Measurements from ENCODE around the gene ID2.
"Not testable (repeated sequence)": the region's sequence is repeated elsewhere in the genome, so short reads cannot be mapped to it uniquely, and the experiment has no call there.

The ID2 gene

DNA sequence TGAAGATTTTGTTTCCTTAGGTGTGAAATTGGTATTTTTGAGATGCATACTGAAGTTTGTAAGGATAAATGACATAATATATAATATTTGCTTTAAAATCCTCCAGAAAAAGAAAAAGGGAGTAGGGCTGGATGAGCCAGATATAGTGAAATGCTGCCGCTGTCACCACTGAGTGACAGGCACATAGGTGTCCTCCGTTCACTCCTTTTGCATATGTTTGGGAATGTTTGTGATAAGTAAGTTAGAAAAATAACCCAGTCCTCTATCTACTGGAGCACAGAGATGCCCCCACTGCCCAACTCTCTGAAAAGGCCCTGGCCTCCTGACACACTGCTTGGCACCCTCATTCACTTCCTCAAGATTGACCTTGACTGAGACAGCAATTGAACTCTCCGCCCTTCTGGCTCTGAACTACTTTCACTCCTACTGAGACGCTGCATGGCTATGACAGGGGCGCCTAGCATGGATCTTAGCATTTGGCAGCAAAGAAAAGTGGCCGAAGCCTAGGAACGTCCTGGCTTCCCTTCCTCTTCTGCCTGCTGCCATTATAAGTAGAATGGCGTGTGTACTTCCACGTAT, 10.1 kb downstream of the ID2 start:
- no peak for DNase-seq

DNA sequence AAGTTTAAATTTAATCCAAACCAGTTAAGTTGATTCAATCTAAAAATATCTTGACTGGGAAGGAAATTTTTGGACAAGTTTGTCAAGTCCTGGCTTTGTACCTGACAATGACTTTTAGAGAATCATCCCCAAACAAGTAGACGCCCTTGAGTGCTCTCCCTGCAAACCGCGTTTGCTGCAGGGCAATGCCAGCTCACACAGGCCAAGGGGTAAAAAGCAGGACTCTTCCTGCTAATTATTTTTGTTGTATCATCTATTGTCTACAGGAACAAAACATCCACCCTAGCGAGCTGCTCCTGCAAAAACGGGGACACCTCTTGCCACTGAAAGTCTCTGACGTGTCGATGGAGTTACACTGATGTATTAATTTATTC, 10.9 kb downstream of the ID2 start:
- no peak for DNase-seq

- DNase-seq: peak; percentile 75
These were observed 11.4 kb downstream of the ID2 start for GRCh38 chr2:8693157-8693821.

DNA sequence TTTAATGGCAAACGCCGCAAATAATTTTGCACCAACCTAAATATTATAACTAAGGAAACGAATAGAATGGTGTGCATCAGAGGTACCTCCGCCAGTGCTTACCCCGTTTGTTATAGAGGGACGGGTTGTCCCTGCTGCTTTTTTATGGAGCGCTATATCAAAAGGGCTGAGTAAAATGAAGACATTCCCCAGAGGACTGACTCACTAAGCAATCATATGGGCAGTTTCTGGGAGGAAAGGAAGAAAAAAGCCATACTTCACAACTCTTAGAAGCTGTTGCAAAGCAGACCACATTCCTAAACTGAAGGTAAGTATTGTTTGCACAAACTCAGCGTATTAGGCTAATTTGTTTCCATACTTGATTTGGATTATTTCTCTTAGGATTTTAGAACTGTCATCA, 12.9 kb downstream of the ID2 start:
- no peak for DNase-seq

DNA sequence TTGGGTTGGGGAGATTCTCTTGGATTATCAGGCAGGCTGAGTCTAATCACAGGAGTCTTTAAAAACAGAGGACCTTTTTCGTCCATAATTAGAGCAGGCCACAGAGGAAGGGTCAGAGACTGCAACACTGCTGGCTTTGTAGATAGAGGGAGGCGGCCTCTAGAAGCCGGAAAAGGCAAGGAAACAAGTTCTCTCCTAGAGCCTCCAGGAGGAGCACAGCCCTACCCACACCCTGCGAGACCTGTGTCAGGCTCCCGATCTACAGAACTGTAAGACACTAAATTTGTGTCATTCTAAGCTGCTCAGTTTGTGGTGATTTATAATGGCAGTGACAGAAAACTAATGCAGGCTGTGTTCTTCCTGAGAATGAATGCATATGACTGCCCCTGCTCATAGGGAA, 15.3 kb downstream of the ID2 start:
- DNase-seq: no peak

DNA sequence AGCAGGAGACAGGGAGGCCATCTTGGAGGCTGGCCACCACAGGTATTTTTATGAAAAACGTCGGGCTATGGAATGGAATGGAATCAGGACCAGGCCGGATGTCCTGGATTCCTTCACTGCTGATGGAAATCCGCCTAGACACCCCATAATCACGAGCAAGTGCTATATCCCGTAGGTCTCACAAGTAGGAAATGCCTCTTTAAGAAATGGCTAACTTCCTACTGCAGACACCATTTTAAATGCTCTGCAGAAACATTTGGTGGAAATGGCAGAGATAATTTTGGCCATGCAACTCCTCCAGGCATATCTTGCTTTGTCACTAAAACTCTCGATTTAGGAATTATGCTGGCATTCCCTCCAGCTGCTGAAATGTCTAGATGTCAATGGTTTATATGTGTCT, 18.0 kb downstream of the ID2 start:
- DNase-seq: no peak

DNA sequence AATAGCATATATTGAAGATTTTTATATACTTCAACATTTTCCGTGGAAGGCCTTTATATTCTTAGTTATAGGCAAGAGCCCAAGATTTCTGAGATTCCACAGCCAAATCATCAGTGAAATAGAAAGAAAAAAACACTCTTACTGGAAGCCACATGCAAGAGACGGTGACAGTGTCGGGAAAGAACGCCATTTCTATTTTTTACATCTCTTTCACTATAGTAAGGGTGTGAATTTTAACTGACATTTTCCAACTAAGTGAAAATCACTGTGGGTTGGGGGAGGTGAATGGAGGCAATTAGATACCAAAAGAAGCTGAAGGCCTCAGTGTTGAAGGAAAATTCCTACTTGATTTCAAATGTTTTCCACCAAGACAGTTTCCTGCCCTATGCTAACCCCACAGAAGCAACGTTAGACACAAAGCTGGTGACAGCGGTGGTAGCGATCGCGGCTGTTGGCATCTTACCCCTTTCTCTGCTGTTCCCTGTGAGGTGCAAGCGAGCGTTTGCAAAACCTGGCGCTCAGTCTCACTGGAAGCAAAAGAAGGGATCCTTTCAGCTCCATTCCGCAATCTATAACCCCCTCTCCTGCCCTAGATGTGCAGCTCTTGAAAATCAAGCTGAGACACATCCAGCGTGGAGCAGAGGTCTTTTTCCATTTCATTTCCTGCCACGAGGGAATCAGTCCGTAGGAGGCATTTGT, 20.0 kb downstream of the ID2 start:
- DNase-seq: no peak

GRCh38 chr2:8704906-8705305, 23.1 kb downstream of the ID2 start:
- no peak for DNase-seq

DNA sequence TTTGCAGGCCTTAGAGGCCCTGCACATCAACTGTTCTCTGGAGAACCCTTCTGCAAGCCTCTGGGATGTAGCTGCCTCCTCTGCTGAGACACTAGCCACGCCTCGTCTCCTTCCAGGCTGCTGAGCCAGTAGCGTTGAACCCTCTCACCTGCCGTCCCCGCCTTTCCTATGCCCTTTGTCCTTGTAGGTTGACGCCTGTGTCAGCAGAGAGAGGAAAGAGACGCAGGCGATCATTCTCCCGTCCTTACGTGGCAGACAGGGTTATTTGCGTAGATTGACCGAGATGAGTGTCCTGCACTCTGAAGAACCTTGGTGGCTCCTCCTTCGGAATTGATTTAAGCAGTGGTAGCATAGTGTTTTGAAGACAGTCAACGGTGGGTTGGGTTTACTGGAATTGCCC, 27.8 kb downstream of the ID2 start:
- DNase-seq: no peak

DNA sequence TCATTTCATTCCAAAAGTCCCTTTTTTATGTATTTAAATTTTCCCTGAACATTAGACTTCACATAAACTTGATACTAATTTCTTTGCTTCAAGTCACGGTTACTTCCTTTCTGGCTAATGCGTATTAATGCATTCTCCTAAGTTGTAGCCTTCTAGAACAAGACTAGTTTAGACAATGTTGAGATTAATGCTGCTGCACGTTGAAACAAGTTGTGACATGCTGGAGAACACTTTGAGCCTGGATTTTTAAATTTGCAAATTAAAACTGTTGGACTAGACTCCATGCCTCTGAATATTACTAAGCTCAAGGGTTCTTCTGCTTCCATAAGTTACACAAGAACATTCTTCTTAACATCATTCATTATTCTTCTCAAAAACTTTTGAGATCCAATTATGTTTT, 29.1 kb downstream of the ID2 start:
- DNase-seq: no peak

DNA sequence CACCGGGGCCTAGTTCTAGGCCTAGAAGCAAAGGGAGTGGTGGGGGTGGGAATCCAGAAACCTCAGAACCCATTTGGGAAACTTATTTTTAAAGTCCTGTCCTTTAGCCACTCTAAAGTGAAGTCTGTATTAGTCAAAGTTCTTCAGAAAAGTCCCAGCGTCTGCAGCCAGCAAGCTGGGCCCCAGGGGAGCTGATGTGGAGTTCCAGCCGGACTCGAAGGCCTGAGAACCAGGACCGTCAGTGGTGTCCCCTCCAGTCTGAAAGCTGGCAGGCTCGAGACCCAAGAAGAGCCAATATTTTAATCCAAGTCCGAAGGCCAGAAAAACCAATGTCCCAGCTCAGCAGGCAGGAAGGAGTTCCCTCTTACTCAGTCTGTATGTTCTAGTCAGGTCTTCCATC, 32.4 kb downstream of the ID2 start:
- DNase-seq: no peak

DNA sequence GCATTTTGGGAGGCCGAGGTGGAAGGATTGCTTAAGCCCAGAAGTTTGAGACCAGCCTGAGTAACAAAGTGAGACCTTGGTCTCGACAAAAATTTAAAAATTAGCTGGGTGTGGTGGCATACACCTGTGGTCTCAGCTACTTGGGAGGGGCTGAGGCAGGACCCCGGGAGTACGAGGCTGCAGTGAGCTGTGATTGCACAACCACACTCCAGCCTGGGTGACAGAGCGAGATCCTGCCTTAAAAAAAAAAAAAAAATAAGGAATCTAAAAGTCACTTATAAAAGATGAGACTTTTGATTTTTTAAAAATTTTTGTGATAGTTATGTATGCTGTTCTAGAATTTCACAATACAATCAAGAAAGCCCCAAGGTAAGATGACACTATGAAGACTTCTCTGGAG, 33.1 kb downstream of the ID2 start:
- DNase-seq: no peak

DNA sequence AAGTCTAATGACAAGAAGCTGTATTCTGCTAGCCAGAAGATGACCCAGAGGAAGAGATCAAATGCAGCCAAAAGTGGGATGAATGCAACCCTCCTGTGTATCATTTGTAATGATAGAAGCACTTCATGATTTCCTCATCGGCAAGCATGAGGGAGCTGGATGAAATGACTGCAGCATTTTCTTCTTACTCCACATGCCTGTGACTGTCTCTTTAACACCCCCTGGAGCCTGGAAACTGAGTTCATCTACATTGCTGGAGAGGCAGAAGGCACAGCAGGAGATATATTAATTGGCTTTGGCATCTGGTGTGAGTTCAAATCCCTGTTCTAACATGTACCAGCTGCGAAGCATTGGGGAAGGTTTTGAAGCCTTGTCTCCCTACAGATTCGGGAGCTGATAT, 37.7 kb downstream of the ID2 start:
- peak; percentile 86 for DNase-seq

- DNase-seq: peak; percentile 68
These were observed 38.9 kb downstream of the ID2 start for GRCh38 chr2:8720741-8721140.

DNA sequence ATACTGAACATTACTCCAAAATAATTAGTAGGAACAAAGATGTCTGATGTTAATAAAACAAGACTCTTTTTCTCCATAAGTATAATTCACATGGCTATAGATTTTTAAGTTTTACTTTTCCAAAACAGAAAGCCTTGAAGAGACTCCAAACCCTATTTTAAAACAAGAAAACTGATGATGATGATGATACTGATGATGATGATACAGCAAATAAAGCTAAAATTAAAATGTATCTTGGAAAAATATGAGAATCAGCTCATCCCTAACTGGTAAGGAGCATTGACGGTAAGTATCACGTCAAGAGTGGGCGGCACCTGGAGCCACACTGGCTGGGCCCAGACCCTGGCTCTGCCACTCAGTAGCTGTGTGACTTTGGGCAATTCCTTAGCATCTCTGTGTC, 39.6 kb downstream of the ID2 start:
- DNase-seq: no peak

DNA sequence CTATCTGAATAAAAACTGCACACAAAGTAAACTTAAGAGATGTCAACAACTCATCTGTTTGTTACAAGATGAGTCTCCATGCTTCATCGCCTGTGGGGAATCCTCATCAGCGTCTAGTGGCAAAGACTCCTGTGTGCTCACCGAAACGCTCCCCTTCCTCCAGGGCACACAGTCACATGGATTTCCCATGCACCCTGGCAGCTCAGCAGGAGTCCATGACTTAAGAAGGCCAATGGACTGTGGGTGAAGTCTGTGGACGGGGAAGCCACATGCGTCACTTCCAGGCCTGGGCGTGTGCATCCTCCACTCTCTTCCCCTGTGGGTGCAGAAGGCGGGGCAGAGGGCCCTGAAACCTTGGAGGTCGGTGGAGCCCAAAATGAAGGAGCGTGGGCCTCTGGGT, 41.1 kb downstream of the ID2 start:
- DNase-seq: no peak

GRCh38 chr2:8725838-8726237, 44.0 kb downstream of the ID2 start:
- DNase-seq: no peak

- DNase-seq: no peak
These were observed 46.6 kb downstream of the ID2 start for GRCh38 chr2:8728305-8729015.

- not testable (repeated sequence) for DNase-seq
These were observed 47.2 kb downstream of the ID2 start for GRCh38 chr2:8729101-8729500.

DNA sequence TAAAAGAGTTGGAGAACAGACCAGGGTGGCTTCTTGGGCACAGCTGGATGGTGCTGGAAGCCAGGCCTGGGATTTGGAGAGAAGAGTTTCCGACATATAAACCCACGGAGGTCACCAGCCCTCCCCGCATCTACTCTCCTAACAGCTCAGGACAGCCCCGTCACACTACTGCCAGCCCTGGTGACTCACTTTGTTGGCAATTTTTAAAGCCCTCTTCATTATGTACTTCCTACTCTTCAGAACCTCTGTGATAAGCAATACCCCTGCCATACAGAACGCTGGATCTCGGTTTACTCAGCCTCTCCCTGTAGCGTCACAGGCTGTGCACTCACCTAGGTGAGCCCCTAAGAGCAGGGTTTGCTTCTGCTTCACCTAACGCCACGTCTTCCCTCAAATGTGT, 48.1 kb downstream of the ID2 start:
- DNase-seq: no peak

- no peak for DNase-seq
These were observed 50.7 kb downstream of the ID2 start for GRCh38 chr2:8732601-8733000.

All from NCI-H82 (cell line).